ENCODE measurements around the gene CDC25B. TPM values are rescaled to one million over a fixed set of nuclear protein-coding genes. Genes with fewer than 3 reads are reported as not detected.
A peak's percentile ranks its signal among the peaks of the same experiment; 100 is the strongest.

The CDC25B gene
- total RNA-seq, 4 donors from 2014 or later = 14.5 to 39.7 (median 38.4) TPM

GRCh38 chr20:3815703-3816315 lies 19.7 kb downstream of the CDC25B start:
- 85 to 86% methylated on average over 4 to 6 of the region's 9 CpGs for WGBS, 2 donors (ENCODE audit: low coverage in 1 of 2)
- no peak for TF ChIP-seq EP300 (IDR thresholded peaks at IDR 0.05)
- TF ChIP-seq POLR2AphosphoS5 (IDR thresholded peaks at IDR 0.05) = no peak
- no peak for TF ChIP-seq CTCF (IDR thresholded peaks at IDR 0.05)
- no peak for TF ChIP-seq POLR2A (IDR thresholded peaks at IDR 0.05)
- no peaks in the 10 kb centered on the region for H3K9me3 ChIP-seq
- H3K27ac ChIP-seq = no peak overlapping the region
- H3K4me1 ChIP-seq = peaks cover 4 to 50% (median 25%) of the 10 kb centered on the region in 3 donors
- no peaks in the 10 kb centered on the region for H3K36me3 ChIP-seq
- no peak overlapping the region for H3K4me3 ChIP-seq
- H3K27me3 ChIP-seq = no peaks in the 10 kb centered on the region
- ATAC-seq = no peak

GRCh38 chr20:3818155-3819151 lies 22.3 kb downstream of the CDC25B start:
- WGBS, 2 donors (ENCODE audit: low coverage in 1 of 2) = 83 to 100% methylated on average over 1 to 6 of the region's 8 CpGs
- peaks cover 0 to 42% (median 14%) of the 10 kb centered on the region in 3 donors for H3K4me1 ChIP-seq
- H3K27ac ChIP-seq = peak overlapping the region; percentile 5 to 99 (median 97)
- peaks cover 0 to 16% of the 10 kb centered on the region in 2 donors for H3K36me3 ChIP-seq
- peak; percentile 30 for ATAC-seq
- TF ChIP-seq POLR2AphosphoS5 (IDR thresholded peaks at IDR 0.05) = peak; percentile 26
- no peak for TF ChIP-seq POLR2A (IDR thresholded peaks at IDR 0.05)
- TF ChIP-seq CTCF (IDR thresholded peaks at IDR 0.05) = peak in 3 of 4 experiments; percentile 64 to 76 (median 71)
- no peaks in the 10 kb centered on the region for H3K27me3 ChIP-seq
- no peak overlapping the region for H3K4me3 ChIP-seq
- no peaks in the 10 kb centered on the region for H3K9me3 ChIP-seq

- Histone ChIP-seq H3K27ac (peak overlapping the region; percentile 83 to 99 (median 97)), H3K4me3 (peak overlapping the region in 1 of 2 donors; percentile 80), H3K9me3 (no peaks in the 10 kb centered on the region), H3K4me1 (peaks cover 0 to 35% (median 14%) of the 10 kb centered on the region in 3 donors), H3K27me3 (no peaks in the 10 kb centered on the region), H3K36me3 (peaks cover 0 to 27% of the 10 kb centered on the region in 2 donors)
- 51 to 62% methylated on average over 11 to 17 of the region's 20 CpGs for WGBS, 2 donors (ENCODE audit: low coverage in 1 of 2)
- no peak for TF ChIP-seq CTCF (IDR thresholded peaks at IDR 0.05)
- no peak for TF ChIP-seq POLR2A (IDR thresholded peaks at IDR 0.05)
- no peak for TF ChIP-seq EP300 (IDR thresholded peaks at IDR 0.05)
- TF ChIP-seq POLR2AphosphoS5 (IDR thresholded peaks at IDR 0.05) = no peak
- ATAC-seq = no peak
Measured at GRCh38 chr20:3819411-3820047, 23.4 kb downstream of the CDC25B start.

GRCh38 chr20:3820048-3820900 lies 24.2 kb downstream of the CDC25B start, which contains the start of gene AP5S1:
TSS of gene AP5S1 (plus strand) at chr20:3820547. CDS start at chr20:3822118, 1,571 bp downstream.
- 0% methylated on average over 2 to 4 of the region's 96 CpGs for WGBS, 2 donors (ENCODE audit: low coverage in 1 of 2)
- Histone ChIP-seq H3K4me1 (peaks cover 0 to 35% (median 14%) of the 10 kb centered on the region in 3 donors), H3K36me3 (peaks cover 0 to 34% of the 10 kb centered on the region in 2 donors), H3K9me3 (no peaks in the 10 kb centered on the region), H3K27ac (peak within 1 kb of the TSS; percentile 83 to 99 (median 97)), H3K27me3 (no peaks in the 10 kb centered on the region), H3K4me3 (peak within 1 kb of the TSS; percentile 50 to 80)
- ATAC-seq = peak; percentile 94
- no peak for TF ChIP-seq EP300 (IDR thresholded peaks at IDR 0.05)
- peak; percentile 58 to 61 for TF ChIP-seq POLR2A (IDR thresholded peaks at IDR 0.05)
- peak; percentile 86 for TF ChIP-seq POLR2AphosphoS5 (IDR thresholded peaks at IDR 0.05)
- TF ChIP-seq CTCF (IDR thresholded peaks at IDR 0.05) = peak; percentile 99 to 100 (median 100)

Measured in gastroesophageal sphincter (tissue), 4 donors.